Measurements from ENCODE around the gene MYCBPAP.
"Not testable (repeated sequence)": the region's sequence is repeated elsewhere in the genome, so short reads cannot be mapped to it uniquely, and the experiment has no call there.

Gene MYCBPAP

GRCh38 chr17:50471009-50471905 is 37.0 kb upstream of the MYCBPAP start:
- DNase-seq, result no peak

GRCh38 chr17:50472286-50472685 is 36.0 kb upstream of the MYCBPAP start:
- DNase-seq, result no peak

DNA sequence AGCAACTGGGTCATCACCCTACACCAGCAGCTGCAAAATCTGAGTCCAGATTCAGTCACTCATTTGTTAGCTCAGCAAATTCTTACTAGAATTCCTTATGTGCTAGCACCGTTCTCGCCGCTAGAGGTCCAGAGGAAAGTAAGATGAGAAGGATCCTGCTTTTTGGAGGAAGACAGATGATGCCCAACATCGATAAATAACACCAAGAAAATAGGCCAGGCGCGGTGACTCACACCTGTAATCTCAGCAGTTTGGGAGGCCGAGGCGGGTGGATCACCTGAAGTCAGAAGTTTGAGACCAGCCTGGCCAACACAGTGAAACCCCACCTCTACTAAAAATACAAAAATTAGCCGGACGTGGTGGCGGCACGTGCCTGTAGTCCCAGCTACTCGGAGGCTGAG is 35.5 kb upstream of the MYCBPAP start:
- not testable (repeated sequence) for DNase-seq

DNA sequence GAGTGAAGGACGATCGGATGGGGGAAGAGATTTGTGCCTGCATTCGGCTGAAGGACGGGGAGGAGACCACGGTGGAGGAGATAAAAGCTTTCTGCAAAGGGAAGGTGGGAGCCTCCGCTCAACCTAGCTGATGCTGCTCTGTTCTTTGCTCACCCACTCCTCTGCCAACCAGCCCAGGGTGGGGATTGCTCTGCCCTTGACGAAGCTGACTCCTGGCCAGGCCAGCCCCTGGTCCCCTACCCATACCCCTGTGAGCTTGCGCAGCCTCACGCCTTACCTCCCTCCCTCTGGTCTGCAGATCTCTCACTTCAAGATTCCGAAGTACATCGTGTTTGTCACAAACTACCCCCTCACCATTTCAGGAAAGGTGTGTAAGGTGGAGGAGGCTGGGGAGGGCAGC is 34.3 kb upstream of the MYCBPAP start:
- no peak for DNase-seq

- no peak for DNase-seq
These were observed 33.7 kb upstream of the MYCBPAP start for GRCh38 chr17:50474523-50474922.

DNA sequence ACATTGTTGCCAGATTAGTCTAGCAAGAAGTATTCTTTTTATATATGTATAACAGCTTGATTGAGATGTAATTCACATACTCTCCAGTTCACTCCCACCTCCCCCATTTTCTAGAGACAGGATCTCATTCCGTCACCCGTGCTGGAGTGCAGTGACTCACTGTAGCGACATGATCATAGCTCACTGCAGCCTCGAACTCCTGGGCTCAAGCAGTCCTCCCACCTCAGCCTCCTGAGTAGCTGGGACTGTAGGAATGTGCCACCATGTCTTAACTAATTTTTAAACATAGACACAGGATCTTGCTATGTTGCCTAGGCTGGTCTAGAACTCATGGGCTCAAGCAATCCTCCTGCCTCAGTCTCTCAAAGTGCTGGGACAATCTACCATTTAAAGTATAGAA is 32.9 kb upstream of the MYCBPAP start:
- DNase-seq, result no peak

DNA sequence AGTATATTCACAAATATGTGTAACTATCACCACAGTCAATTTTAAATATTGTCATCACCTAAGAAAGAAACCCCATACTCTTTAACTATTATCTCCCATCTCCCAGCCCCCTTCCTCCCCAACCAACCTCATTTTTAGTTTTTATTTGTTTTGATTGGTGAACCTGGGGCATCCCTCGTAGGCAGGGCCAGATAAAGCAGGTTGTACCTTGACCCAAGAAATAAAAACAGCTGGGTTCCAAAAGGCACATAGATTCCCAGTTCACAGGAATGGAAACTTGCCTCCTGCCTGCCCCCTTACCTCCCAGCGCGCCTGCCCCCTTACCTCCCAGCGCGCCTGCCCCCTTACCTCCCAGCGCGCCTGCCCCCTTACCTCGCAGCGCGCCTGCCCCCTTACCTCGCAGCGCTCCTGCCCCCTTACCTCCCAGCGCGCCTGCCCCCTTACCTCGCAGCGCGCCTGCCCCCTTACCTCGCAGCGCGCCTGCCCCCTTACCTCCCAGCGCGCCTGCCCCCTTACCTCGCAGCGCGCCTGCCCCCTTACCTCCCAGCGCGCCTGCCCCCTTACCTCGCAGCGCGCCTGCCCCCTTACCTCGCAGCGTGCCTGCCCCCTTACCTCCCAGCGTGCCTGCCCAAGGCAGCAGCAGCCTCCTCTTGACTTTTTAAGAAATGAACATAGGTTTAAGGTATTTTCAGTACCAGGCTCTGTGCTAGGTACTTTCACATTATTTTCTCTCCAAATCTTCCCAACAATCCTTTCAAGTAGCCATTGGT is 32.3 kb upstream of the MYCBPAP start:
- not testable (repeated sequence) for DNase-seq

DNA sequence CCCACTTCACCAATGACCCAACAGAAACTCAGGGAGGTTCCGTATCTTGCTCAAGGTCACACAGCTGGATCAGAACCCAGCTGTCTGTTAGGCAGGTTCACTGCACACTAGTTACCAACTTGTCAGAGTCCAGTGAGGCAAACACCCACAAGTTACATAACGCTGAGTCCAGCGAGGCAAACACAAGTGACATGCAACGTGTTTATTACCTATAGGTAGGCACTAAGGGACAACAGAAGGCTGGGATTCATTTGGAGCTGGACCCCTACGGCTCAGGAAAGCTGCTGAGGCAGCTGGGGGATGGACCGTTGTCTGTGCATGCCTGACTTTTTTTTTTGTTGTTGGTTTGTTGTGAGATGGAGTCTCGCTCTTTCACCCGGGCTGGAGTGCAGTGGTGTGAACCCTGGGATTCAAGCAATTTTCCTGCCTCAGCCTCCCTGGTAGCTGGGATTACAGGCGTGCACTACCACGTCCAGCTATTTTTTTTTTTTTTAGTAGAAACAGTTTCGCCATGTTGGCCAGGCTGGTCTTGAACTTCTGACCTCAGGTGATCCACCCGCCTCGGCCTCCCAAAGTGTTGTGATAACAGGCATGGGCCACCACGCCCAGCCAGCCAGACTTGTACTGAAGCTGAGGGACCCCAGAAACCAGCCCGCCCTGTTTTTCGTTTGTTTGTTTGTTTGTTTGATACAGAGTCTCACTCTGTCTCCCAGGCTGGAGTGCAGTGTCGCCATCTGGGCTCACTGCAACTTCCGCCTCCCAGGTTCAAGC is 31.5 kb upstream of the MYCBPAP start:
- DNase-seq, result no peak

GRCh38 chr17:50477976-50478375 is 30.3 kb upstream of the MYCBPAP start:
- DNase-seq, result no peak

- DNase-seq, result peak; percentile 87
These were observed 29.6 kb upstream of the MYCBPAP start, which contains the start of gene RSAD1 for GRCh38 chr17:50478391-50479381. TSS of gene RSAD1 (plus strand) at chr17:50478860. CDS start at chr17:50478885, 25 bp downstream.

DNA sequence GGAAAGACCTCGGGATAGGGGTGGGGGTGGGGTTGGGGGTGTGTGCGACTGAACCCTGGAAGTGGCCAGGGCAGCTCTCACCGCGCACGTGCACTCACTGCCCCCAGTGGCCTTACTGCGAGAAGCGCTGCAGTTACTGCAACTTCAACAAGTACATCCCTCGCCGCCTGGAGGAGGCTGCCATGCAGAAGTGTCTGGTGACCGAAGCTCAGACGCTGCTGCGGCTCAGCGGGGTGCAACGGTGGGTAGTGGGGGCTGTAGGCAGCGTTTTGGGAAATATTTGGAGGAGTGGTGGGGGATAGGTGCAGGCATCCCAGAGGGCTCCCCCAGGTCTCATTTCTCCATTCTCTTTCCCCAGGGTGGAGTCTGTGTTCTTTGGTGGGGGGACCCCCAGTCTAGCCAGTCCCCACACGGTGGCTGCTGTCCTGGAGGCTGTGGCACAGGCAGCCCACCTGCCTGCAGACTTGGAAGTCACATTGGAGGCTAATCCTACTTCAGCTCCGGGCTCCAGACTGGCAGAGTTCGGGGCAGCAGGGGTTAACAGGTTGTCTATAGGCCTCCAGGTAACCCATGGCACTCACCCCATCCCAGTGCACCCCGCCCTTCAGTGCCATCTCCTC is 28.6 kb upstream of the MYCBPAP start:
- DNase-seq, result peak; percentile 76

- DNase-seq, result no peak
These were observed 28.0 kb upstream of the MYCBPAP start for GRCh38 chr17:50480142-50480764.

DNA sequence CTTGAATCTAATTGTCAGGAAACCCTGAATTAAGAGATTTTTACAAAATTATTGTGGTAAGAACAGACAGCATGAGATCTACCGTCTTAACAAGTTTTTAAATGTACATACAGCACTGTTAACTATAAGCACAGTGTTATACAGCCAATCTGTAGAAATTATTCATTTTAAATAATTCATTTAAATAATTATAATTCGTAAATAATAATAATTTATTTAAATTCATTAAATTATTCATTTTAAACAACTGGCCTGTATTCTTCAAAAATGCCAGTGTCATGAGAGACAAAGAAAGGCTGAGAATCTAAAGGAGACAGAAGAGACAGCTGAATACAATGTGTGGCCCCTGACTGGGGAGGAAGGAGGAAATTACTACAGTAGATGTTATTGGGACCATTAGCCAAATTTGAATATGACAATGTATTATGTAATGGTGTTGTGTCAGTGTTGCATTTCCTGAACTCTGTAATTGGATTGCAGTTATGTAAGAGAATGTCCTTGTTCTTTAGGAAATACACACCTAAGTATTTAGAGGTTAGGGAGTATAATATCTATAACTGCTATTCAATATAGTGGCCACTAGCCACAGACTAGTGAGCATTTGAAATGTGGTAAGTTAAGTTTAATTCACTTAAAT is 27.3 kb upstream of the MYCBPAP start:
- DNase-seq, result peak; percentile 84

- no peak for DNase-seq
These were observed 26.6 kb upstream of the MYCBPAP start for GRCh38 chr17:50481648-50482047.

DNA sequence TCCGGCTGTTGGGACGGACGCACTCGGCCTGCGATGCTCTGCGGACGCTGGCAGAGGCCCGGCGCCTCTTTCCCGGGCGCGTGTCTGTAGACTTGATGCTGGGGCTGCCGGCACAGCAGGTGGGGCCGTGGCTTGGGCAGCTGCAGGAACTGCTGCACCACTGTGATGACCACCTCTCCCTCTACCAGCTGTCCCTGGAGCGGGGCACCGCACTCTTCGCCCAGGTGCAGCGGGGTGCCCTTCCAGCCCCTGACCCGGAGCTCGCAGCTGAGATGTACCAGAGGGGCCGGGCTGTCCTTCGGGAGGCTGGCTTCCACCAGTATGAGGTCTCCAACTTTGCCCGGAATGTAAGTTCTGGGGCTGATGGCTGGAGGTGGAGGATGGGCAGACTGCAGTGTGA is 26.1 kb upstream of the MYCBPAP start:
- DNase-seq, result no peak

DNA sequence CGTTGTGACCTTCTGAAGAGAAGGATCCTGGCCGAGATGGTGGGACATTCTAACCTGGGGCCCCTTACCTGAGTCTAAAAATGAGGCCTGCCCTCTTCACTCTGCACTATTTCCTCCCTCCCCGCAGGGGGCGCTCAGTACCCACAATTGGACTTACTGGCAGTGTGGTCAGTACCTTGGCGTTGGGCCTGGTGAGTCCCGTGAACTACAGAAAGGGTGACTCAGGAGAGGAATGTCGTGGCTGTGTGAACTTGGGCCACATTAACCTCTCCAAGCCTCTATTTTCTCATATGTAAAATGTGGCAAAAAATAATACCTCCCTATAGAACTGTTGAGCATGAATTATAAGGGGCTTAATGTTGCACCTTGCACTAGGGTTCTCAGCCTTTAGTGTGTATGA is 25.7 kb upstream of the MYCBPAP start:
- peak; percentile 92 for DNase-seq

DNA sequence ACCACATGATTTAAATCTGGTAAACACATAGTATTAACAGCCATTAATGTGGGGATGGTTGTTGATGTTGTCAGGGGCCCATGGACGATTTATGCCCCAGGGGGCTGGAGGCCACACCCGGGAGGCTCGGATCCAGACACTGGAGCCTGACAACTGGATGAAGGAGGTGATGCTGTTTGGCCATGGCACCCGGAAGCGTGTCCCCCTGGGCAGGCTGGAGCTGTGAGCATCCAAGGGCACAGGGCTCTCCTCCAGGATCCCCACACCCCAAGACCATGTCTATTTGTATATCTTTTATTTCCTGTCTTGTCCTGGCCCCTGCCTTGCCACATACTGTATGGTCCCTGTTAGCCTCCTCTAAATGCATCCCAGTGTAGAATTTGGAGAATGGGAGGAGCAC is 25.0 kb upstream of the MYCBPAP start:
- no peak for DNase-seq

- DNase-seq, result no peak
These were observed 23.7 kb upstream of the MYCBPAP start for GRCh38 chr17:50484386-50485155.
